KBM-7 (cell line): Measurements from ENCODE around the gene BABAM2.

Source experiments
- DNase-seq: peaks from one replicate; pipeline ENCODE4 v3.0.0-alpha.2; 2015
- in situ Hi-C: fragments of 300-500 bp; cut with MboI; formaldehyde crosslinking; loops from 2 replicates; pipeline ENCODE4 v1.14.3; 2020; ENCODE audit warnings: low sequenced_read_pairs, low pct_unique_long_range_greater_than_20kb, mixed read lengths

The BABAM2 gene

DNA sequence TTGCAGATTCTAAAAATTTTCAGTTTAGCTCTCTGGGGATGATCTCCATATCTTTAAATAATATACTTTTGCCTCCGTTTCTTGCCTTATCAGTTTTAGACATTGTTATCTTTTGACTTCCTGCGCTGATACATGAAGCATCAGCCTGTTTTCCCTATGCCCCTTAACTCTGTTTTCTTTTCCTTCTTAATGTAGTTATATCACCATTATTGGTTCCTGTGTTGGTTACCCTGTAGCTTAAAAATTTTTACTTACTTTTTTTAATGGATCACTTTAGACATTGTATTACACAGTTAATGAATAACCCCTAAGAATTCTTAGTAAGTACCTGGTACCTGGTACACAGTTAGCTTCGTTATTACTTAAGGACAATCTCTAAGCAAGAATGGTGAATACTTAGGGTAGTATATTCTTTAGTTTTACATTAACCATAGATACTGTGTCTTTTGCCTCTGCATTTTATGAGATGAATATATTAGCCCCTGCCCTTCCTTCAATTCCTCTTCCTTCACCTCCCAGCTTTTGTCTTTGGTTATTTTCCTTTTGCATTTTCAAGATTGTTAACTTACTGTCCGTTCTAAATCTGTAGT lies 40.9 kb downstream of the BABAM2 start:
- in situ Hi-C loops: no loop called here
- no peak for DNase-seq

DNA sequence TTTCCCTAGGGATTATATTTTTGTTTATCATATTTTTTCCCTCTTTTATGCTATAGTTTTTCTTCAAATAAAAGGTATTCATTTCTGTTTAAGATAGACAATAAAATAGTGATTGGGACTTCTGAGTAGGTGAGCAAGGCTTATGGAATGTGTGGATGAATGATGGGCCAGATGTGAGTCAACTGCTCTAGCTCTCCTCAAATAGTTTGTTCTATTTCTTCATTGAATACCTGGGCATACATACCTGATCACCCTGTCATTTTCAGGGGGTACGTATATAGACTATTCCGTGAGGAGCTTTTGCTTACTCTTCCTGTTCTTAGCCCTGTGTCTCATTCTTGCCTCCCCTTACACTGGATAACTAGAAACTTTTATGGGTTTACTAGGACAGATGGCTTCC lies 41.9 kb downstream of the BABAM2 start:
- DNase-seq: no peak
- in situ Hi-C loops: no loop called here

DNA sequence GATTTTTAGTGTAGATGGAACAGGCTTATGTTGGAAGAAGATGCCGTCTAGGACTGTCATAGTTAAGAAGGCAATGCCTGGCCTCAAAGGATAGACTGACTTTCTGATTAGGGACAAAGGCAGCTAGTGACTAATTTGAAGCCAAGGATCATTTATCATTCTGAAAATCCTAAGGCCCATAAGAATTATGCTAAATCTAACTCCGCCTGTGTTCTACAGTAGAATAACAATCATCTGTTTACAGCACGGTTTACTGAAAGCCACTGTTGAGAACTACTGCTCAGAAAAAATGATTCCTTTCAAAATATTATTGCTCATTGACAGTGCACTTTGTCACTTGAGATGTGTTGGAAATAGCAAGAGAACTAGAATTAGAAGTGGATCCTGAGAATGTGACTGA lies 44.5 kb downstream of the BABAM2 start:
- in situ Hi-C loops: no loop called here
- DNase-seq: no peak

DNA sequence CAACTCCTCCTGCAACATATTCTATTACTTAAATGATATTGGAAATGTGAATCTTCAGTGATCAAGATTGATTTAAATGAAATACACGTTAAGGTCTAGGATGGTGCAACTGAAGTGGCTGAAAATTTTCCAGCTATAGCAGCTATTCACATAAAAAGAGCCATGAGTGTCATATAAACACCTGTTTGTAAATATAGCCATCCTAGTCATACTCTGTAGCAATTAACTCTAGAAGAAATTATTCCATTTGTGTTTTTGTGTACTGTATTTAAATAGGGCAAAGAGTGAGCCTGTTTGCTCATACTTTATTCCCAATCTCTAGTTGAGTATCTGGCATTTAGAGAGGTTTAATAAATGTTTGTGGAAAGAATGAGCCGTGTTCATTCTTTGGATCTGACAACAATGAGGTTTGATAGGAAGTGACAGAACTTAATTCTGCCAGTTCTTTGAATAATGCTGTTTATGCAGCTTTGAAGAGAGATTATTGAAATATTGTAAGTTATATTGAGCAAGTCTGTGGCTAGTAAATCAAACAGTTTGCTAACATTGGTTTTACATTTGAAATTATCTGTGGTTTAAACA lies 49.7 kb downstream of the BABAM2 start:
- no peak for DNase-seq
- in situ Hi-C loops: no loop called here

DNA sequence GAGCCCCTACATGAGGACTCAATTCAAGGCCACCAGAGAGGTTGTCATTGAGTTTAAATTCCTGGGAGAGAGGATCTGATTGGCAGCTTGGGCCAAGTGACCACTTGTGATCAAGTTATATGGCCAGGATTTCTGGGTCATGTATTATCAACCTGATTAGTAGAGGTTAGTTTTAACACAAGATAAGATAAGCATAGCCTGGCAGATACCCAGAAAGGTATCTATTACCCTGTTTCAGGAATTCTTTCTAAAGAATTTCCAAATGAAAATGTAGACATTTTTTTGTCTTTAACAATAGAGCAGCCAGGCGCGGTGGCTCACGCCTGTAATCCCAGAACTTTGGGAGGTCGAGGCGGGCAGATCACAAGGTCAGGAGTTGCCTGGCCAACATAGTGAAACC lies 50.5 kb downstream of the BABAM2 start:
- in situ Hi-C loops: no loop called here
- no peak for DNase-seq

DNA sequence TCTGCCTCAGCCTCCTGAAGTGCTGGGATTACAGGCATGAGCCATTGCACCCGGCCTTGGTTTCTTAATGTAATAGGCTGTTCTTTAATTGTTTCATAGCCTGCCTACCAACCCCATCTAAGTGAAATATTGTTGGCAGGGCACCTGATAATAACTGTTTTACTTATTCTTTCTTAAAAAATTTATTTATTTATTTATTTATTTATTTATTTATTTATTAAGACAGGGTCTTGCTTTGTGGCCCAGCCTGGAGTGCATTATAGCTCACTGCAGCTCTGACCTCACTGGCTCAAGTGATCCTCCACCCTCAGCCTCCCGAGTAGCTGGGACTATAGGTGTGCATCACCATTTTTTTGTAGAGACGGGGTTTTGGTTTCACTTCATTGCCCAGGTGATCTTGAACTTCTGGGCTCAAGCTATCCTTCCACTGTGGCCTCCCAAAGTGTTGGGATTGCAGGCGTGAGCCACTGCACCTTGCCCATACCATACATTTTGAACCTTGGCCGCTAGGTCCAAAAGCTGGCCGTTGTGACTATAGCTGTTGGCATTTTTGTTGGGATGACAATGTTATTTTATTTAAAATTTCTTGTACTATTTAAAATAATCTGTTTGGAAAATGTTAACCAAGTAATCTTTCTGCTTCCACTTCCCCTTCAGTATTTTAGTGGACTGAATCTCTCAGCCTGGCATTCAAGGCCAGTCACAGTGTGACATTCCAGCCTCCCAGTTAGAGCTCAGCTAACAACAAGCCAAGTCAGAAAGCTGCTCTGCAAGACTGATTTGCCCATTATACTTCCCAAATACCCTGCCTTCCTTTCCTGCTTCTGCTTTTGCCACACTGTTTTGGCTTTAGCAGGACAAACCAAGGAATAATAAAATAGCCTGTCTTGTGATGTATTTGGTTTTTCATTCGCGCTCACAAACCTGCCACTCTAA lies 52.4 kb downstream of the BABAM2 start:
- DNase-seq: no peak
- in situ Hi-C loops: no loop called here

DNA sequence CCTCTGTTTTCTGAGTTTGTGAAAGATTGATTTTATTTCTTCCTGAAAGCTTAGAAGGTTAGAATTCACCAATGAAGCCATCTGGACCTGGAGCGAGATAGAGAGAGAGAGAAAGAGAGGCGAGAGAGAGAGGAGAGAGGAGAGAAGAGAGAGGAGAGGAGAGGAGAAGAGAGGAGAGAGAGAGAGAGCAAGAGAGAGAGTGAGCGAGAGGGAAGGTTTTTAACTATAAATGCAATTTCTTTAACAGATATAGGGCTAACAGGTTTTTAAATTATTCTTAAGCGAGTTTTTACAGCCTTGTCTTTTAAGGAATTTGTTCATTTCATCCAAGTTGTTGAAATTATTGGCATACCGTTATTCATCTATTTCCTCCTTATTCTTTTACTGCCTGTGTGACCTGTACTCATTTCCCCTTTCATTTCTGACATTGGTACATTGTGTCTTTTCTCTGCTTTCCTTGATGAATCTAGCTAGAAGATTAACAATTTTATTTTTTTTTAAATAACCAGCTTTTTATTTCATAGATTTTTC lies 56.1 kb downstream of the BABAM2 start:
- in situ Hi-C loops: no loop called here
- no peak for DNase-seq

DNA sequence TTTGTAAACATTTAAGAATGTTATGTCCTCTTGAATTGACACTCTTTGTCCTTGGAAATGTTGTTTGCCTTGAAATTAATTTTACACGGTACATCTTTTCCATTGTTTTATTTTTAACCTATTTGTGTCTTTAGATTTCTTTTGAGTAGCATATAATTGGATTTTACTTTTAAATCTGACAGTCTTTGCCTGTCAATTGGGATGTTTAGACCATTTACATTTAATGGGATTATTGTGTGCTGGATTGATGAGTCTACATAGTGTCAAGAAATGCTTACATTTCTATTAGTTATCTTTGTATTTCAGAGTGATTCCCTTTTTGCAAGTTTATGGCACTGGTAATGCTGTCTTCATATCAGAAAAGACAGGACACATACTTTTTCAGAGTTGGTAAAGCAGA lies 61.5 kb downstream of the BABAM2 start:
- in situ Hi-C loops: no loop called here
- DNase-seq: no peak

DNA sequence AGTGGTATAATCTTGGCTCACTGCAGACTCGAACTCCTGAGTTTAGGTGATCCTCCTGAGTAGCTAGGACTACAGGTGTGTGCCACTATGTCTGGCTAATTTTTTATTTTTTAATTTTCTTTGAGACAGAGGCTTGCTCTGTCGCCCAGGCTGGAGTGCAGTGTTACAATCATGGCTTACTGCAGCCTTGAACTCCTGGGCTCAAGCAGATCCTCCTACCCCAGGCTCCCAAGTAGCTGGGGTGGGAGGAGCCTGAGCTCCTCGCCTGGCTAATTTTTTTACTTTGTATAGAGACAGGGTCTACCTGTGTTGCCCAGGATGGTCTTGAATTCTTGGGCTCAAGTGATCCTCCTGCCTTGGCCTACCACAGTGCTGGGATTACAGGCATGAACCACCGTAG lies 62.5 kb downstream of the BABAM2 start:
- no peak for DNase-seq
- in situ Hi-C loops: no loop called here

DNA sequence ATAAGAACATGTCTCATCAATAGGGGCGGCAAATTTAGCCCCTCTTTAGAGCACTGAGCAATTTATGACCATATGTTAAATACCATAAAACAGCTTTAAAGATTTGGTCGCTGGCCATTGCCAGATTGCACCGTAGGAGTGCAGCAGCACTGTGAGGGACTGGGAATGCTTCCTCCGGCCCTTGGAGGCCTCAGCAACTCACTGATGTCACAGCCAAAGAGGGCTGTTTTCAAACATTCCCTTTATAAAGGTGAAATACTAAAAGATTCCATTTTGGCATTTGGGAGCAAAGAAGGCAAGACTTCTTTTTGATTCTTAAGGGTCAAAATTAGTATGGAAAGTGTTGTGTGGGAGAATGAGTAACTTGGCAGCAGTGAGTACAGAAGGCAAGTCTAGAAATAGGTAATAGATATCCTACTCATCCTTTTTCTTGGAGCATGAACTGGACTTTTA lies 63.7 kb downstream of the BABAM2 start:
- no peak for DNase-seq
- in situ Hi-C loops: no loop called here

DNA sequence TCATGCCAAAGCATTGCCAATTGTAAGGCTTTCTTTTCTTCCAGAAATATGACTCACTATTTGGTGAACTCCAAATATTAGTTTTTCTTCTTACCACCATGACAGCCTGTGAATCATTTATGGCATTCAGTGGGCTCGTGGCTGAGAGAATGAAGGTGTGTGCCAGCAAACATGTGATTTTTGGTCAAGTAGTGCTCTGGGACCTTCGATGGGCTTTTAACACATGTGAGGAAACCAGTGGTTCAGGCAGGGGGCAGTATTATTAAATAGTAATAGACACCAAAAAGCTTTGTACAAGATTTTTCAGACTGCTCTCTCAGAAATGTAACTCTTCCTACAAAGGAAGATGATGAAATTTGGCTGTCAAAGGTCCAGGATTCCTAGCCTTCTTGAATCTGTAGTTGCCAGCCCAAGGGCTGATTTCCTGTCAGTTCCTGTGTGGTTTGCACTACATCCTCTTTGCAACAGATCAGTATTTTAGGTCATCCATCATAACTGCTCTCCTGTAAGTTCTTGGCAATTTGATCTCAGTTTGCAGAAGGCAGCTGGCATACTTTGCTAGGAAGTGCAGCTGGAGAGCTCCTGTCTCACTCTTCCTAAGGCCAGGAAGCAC lies 64.3 kb downstream of the BABAM2 start:
- in situ Hi-C loops: no loop called here
- peak; percentile 94 for DNase-seq

DNA sequence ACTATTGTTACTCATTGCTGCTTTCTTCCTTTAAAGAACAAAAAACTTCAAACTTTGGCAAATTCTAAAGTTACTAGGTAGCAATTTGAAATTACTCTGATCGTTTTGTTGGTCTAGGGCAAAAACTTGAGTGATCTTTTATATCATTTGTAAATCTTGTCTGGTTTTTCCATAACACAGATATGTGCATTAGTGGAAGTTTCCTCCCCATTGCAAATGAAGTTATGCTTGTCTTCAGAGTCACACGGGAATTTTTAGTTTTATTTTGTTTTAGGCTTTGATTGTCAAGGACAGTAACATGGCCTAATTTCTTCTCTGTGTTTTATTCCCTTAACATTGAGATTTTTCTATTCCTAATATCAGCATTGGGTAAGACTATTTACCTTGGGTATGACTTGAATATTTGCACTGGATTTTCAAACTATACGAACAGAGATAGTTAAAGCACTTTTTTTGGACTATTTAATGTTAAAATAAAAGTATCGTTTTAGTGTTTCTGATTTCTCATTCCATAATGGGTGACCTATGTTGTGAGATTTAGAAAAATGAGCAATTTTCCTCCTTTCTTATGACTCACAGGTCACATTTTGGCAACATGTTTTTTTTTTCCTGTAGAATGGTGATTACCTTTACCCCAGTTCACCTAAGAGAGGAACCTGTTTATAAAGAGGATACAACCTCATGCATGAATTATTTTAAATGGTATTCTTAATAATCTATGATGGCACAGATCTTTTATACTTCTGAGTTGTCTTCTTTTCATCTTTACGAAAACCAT lies 65.0 kb downstream of the BABAM2 start:
- no peak for DNase-seq
- in situ Hi-C loops: no loop called here

DNA sequence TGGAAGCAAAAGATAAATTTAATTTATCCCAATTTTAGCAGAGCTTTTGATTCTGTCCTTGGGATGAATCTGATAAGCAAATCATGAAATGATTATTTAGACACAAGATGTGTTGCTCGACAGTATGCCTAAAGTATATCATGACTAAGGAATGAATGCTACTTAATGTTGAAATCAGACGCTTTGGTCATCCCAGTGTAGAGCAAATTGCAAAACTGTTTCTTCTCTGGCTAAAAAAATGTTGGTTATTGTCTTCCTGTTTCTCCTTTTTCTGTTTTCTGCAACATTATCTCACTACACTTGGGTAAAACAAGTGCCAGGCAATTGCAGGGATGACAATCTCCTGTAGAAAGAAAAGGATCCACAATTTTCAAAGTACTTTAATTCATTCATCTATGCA lies 66.4 kb downstream of the BABAM2 start:
- in situ Hi-C loops: no loop called here
- no peak for DNase-seq

DNA sequence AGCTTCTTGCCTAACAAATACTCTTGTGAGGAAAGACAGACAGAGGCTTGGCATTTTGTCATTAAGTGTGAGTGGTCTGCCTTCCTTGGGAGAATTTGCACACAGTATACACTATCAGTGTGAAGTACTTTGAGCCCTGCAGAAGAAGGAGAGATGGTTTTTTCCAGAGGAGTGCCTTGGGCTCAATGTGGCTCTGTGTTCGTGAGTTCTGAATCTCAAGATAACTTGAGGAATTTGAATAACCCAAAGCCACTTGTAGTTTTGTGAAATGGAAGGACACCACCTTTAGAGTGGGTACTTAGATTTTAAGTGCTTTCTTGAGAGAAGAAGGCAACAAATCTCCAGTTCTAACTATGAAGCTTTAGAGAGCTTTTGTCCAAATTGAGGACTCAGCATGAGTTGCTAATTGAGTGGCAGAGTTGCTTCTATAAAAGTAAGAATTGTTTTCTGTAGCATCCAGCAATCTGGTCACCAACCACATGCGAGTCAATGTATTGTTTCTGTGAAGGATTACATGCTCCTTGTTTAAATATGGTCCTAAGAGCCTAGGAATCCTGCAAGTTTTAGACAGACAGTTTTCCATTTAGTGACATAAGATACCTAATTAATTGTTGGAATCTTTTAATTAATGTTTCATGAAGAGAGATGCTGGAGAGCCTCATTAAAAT lies 68.3 kb downstream of the BABAM2 start:
- DNase-seq: no peak
- in situ Hi-C loops: no loop called here

DNA sequence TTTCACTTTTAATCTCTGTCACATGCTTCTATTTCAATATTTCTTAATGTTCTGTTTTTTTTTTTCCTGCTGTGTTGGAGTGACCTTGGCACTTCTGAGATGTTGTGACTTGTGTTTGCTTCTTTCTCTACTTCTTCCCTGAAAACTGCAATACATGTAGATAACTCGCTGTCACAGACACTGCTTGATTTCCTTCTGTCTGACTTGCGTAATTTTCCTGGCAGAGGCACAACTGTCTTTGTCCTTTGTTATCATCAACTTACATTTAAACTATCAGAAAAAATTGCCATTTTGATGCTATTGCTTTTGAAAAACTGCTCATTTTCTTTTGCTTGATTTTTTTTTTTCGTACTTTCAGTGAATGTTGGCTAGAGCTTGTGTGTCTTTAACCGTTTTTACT lies 69.0 kb downstream of the BABAM2 start:
- peak; percentile 77 for DNase-seq
- in situ Hi-C loops: no loop called here

DNA sequence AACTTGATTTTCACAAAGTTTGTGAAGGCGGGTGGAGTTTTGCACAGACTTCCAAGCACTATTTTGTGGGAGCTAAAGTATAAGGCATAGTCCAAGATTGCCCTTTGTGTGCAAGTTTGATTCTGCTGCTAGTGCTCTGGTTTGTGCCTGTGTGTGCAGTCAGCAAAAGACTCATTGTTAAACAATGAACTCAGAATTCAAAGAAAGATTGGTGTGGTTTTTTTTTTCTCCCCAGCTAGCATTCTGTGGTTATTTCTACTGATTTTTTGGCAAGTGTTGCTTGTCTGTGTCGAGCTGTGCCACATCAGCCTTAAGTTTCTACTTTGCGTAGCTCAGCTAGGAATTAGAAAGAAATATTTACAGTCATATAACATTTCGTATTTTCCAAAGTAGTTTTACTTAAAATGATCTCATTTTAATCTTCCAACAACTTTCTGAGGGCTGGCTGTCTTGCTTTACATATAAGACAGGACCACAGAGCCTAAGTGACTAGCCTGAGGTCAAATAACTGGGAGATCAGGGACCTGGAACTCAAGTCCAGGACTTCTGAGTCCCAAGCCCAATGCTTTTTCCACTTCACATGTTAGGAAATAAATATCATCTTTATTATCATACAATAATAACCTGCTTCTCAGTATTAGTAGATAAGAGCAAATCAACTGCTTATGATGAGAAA lies 69.8 kb downstream of the BABAM2 start:
- in situ Hi-C loops: no loop called here
- peak; percentile 53 for DNase-seq

DNA sequence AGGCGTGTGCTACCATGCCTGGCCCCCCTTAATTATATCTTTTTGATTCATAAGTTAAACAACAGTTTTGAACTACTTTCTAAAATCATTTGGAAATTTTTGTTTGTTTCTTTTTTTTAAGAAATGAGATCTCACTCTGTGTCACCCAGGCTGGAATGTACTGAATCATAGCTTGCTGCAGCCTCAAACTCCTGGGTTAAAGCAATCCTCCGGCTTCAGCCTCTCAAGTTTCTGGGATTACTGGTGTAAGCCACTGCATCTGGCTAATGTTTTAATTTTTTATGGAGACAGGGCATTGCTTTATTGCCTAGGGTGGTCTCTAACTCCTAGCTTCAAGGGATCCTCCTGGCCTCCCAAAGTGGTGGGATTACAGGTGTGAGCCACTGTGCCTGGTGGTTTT lies 71.5 kb downstream of the BABAM2 start:
- in situ Hi-C loops: no loop called here
- no peak for DNase-seq

DNA sequence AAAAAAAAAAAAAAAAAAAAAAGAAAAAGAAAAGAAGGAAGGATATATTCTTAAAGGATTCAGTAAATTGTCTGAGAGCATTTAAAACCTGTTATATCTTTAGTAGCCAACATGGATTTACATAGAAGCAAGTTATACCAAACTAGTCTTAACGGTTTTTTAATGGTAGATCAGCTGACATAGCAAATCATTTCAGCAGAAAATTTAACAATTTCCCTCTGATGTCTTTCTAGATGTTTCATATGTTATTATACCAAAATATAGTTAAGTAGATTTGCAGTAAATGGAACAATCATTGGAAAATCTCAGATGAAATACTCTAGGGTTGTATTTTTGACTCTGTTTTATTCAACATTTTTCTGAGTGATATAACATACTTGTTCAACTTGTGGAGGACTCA lies 72.9 kb downstream of the BABAM2 start:
- no peak for DNase-seq
- in situ Hi-C loops: no loop called here
